ENCODE data around the gene MOK. TPM values are rescaled to one million over a fixed set of nuclear protein-coding genes. Genes with fewer than 3 reads are reported as not detected.
A peak's percentile ranks its signal among the peaks of the same experiment; 100 is the strongest.
"Not testable (repeated sequence)": the region's sequence is repeated elsewhere in the genome, so short reads cannot be mapped to it uniquely, and the experiment has no call there.

The MOK gene, protein sequence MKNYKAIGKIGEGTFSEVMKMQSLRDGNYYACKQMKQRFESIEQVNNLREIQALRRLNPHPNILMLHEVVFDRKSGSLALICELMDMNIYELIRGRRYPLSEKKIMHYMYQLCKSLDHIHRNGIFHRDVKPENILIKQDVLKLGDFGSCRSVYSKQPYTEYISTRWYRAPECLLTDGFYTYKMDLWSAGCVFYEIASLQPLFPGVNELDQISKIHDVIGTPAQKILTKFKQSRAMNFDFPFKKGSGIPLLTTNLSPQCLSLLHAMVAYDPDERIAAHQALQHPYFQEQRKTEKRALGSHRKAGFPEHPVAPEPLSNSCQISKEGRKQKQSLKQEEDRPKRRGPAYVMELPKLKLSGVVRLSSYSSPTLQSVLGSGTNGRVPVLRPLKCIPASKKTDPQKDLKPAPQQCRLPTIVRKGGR
- total RNA-seq (2012; rRNA removed): 65.7 and 70.0 TPM in 2 replicates

DNA sequence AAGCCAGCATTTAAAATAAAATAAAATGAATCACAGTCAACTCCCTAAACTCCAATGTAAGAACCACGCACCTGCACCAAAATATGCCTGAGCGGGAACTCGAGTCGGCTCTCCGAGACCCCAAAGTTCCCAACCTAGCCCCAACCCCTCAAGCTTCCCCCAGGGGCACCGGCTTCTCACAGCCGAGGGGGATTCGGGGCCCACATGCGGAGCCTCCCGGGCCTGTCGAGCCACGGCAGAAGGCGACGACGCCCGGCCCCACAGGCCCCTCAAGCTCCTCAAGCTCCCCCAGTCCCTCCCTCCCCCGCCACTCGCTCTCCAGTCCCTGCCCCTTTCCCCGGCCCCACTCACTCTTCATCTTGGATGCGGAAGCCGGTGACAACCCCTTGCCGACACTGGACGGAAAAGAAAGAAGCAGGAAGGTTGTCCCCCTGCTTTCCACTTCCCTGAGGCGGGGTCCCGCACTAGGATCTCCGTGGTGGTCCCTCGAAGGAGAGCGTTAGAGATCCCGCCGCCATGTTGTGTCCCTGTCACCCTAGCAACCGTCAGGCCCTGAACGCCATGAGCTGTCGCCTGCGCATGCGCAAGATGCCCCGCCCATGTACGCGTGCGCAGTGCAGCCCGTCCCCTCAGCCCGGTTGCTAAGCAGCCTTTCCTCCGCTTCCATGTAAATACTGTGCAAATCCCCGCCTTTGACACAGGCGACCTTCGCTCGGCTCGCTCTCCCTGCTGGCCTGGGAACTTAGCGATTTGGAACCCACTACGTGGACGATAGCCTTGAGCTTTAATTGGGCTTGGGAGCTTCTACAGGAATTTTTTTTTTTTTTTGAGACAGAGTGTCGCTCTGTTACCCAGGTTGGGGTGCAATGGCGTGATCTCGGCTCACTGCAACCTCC is at the start of gene MOK:
Gene MOK, minus strand, starts transcription at position 554 of the 896 bp plus-strand sequence. Its CDS starts 196 bp downstream, at position 358.
- Histone ChIP-seq H3K9me3 (replicated peaks; ENCODE audit: low read length) (no peaks in the 10 kb centered on the region), H3K4me2 (ENCODE audit: low read length) (peak within 1 kb of the TSS; percentile 76), H3K4me1 (ENCODE audit: control insufficient read depth, insufficient read depth, low read length) (peaks cover 8% of the 10 kb centered on the region), H3K4me3 (ENCODE audit: low read length) (peak within 1 kb of the TSS; percentile 92), H3K9ac (ENCODE audit: low read depth, low read length) (peak within 1 kb of the TSS; percentile 95), H3K27me3 (ENCODE audit: control insufficient read depth, insufficient read depth, low read length) (no peaks in the 10 kb centered on the region), H3K36me3 (ENCODE audit: insufficient read depth, low read length) (no peaks in the 10 kb centered on the region)

DNA sequence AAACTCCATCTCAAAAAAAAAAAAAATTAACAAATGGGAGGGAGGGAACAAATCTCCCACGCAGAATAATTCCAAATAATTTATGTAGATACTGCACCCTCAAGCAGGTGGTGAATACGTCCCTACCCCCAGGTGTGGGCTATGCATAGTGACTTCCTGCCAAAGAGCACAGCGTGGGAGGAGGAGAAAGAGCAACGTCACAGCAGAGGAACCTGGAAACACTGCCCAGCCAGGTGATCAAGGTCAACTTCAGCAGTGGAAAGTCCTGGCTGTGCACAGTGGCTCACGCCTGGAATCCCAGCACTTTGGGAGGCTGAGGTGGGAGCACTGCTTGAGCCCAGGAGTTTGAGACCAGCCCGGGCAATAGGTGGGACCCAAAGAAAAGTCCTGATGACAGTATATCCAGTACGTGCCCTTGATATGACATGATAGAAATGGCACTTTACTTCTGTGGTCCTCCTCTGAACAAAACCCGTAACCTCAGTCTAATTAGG is 48.2 kb upstream of the MOK start:
- no peak overlapping the region for H3K9ac ChIP-seq (ENCODE audit: low read depth, low read length)
- H3K36me3 ChIP-seq (ENCODE audit: insufficient read depth, low read length): peaks cover 50% of the 10 kb centered on the region
- H3K4me3 ChIP-seq (ENCODE audit: low read length): no peak overlapping the region

DNA sequence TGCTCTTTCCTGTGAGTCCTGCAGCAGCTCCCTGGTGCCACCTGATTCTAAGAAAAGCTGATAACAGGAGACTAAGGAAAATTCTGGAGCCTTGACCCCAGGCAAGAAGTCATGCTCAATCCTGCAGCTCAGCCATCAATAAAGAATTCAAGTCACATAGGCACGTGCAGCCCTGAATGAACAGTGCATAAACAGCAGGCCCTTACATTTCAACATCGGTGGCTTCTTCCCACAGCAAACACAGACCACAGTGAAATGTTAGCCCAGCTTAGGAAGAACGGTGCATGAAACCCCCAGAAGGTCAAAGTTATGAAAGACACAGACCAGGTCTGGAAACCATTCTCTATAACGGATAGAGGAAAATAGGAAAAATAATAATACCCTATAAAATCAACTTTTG is 47.2 kb upstream of the MOK start:
- no peaks in the 10 kb centered on the region for H3K4me1 ChIP-seq (ENCODE audit: control insufficient read depth, insufficient read depth, low read length)
- peaks cover 48% of the 10 kb centered on the region for H3K36me3 ChIP-seq (ENCODE audit: insufficient read depth, low read length)
- H3K27me3 ChIP-seq (ENCODE audit: control insufficient read depth, insufficient read depth, low read length): no peaks in the 10 kb centered on the region
- H3K4me2 ChIP-seq (ENCODE audit: low read length): no peak overlapping the region
- H3K4me3 ChIP-seq (ENCODE audit: low read length): no peak overlapping the region
- no peak overlapping the region for H3K9ac ChIP-seq (ENCODE audit: low read depth, low read length)
- no peaks in the 10 kb centered on the region for H3K9me3 ChIP-seq (replicated peaks; ENCODE audit: low read length)

More for the DNA sequence above, 48.2 kb upstream of the MOK start:
- Histone ChIP-seq H3K9me3 (replicated peaks; ENCODE audit: low read length) (no peaks in the 10 kb centered on the region), H3K4me1 (ENCODE audit: control insufficient read depth, insufficient read depth, low read length) (no peaks in the 10 kb centered on the region), H3K27me3 (ENCODE audit: control insufficient read depth, insufficient read depth, low read length) (no peaks in the 10 kb centered on the region), H3K4me2 (ENCODE audit: low read length) (no peak overlapping the region)

DNA sequence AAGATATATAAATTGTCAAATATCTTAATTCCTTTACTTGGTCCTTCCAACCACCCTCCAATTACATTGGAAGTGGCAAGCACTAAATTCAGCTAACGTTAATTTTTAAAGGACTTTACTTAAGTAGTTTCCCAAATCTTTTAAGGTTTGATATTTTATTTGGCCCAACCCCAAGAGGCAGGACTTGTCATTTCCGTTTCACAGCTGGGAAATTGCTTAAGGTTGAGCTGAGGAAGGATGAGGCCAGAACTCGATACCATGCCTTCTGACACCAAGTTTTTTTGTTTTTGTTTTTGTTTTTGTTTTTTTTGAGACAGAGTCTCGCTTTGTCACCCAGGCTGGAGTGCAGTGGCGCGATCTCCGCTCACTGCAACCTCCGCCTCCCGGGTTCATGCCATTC is 46.6 kb upstream of the MOK start:
- not testable (repeated sequence) for H3K9me3 ChIP-seq (replicated peaks; ENCODE audit: low read length); H3K4me1 ChIP-seq (ENCODE audit: control insufficient read depth, insufficient read depth, low read length); H3K4me2 ChIP-seq (ENCODE audit: low read length); H3K9ac ChIP-seq (ENCODE audit: low read depth, low read length); H3K27me3 ChIP-seq (ENCODE audit: control insufficient read depth, insufficient read depth, low read length); H3K4me3 ChIP-seq (ENCODE audit: low read length)
- peaks cover 49% of the 10 kb centered on the region for H3K36me3 ChIP-seq (ENCODE audit: insufficient read depth, low read length)

DNA sequence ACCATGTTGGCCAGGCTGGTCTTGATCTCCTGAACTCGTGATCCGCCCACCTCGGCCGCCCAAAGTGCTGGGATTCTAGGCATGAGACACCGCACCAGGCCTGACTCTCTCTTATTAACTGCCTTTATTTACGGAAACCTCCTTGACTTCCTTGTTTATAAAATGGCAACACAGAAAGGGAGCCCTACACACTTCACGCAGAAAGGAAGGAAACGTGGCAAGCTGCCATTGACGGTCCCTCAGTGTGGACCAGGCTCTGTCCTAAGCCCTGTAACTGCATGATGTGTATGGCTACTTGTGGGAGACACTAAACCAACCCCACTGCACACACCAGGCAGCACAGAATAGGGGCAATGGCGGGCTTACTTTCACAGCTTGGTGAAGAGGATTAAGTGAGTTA is 46.1 kb upstream of the MOK start:
- H3K9ac ChIP-seq (ENCODE audit: low read depth, low read length): no peak overlapping the region
- H3K4me3 ChIP-seq (ENCODE audit: low read length): no peak overlapping the region
- no peak overlapping the region for H3K4me2 ChIP-seq (ENCODE audit: low read length)
- H3K9me3 ChIP-seq (replicated peaks; ENCODE audit: low read length): no peaks in the 10 kb centered on the region
- peaks cover 43% of the 10 kb centered on the region for H3K36me3 ChIP-seq (ENCODE audit: insufficient read depth, low read length)
- no peaks in the 10 kb centered on the region for H3K27me3 ChIP-seq (ENCODE audit: control insufficient read depth, insufficient read depth, low read length)
- H3K4me1 ChIP-seq (ENCODE audit: control insufficient read depth, insufficient read depth, low read length): no peaks in the 10 kb centered on the region

DNA sequence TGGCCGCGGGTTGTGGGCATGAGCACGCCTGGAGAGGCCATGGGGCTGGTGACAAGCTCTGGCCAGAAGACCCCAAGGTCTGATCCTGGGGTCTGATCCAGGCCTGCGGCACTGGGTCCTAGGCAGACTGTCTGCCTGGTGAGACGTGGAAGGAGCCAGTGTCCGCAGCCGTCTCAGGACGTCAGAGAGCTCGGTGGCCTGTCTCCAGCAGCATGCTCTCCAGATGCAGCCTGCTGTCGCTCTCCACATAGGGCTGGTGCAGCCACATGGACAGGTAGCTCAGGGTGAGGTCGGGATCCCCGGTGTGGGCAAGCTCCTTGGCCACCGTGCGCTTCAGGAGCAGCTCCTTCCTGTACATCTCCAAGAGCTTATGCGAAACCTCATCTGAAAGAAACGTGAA is 43.4 kb upstream of the MOK start:
- Histone ChIP-seq H3K4me2 (ENCODE audit: low read length) (no peak overlapping the region), H3K4me1 (ENCODE audit: control insufficient read depth, insufficient read depth, low read length) (no peaks in the 10 kb centered on the region), H3K9me3 (replicated peaks; ENCODE audit: low read length) (no peaks in the 10 kb centered on the region), H3K9ac (ENCODE audit: low read depth, low read length) (no peak overlapping the region), H3K27me3 (ENCODE audit: control insufficient read depth, insufficient read depth, low read length) (no peaks in the 10 kb centered on the region), H3K4me3 (ENCODE audit: low read length) (no peak overlapping the region), H3K36me3 (ENCODE audit: insufficient read depth, low read length) (peaks cover 47% of the 10 kb centered on the region)

DNA sequence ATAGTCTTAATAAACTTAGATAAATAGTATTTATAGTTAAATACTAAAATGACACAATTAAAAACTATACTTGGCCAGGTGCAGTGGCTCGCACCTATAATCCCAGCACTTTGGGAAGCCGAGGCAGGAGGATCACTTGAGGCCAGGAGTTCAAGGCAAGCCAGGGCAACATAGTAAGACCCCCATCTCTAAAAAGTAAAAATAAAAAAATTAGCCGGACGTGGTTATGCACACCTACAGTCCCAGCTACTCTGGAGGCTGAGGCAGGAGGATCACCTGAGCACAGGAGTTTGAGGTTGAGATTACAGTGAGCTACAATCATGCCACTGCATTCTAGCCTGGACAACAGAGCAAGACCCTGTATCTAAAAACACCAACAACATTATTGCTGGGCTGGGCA is 41.7 kb upstream of the MOK start:
- no peak overlapping the region for H3K9ac ChIP-seq (ENCODE audit: low read depth, low read length)
- H3K4me1 ChIP-seq (ENCODE audit: control insufficient read depth, insufficient read depth, low read length): no peaks in the 10 kb centered on the region
- no peak overlapping the region for H3K4me2 ChIP-seq (ENCODE audit: low read length)
- H3K4me3 ChIP-seq (ENCODE audit: low read length): no peak overlapping the region
- H3K9me3 ChIP-seq (replicated peaks; ENCODE audit: low read length): no peaks in the 10 kb centered on the region
- H3K36me3 ChIP-seq (ENCODE audit: insufficient read depth, low read length): peaks cover 50% of the 10 kb centered on the region
- no peaks in the 10 kb centered on the region for H3K27me3 ChIP-seq (ENCODE audit: control insufficient read depth, insufficient read depth, low read length)

DNA sequence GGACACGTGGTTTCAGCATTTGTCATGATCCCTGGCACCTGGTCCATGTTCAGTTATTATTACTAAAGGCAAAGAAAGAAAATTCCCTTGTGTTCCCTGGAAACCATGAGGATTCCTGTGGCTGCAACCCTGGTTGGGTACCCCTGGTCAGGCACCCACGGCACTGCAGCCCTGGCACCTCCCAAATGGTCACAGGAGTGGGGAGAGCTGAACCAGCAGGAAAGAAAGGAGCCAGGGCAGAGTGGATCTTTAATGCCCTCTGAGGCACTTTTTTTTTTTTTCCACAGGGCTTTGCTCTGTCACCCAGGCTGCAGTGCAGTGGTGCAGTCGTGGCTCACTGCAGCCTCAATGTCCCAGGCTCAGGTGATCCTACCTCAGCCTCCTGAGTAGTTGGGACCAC is 40.3 kb upstream of the MOK start:
- H3K9me3 ChIP-seq (replicated peaks; ENCODE audit: low read length): no peaks in the 10 kb centered on the region
- H3K9ac ChIP-seq (ENCODE audit: low read depth, low read length): no peak overlapping the region
- H3K4me3 ChIP-seq (ENCODE audit: low read length): no peak overlapping the region
- peaks cover 56% of the 10 kb centered on the region for H3K36me3 ChIP-seq (ENCODE audit: insufficient read depth, low read length)
- H3K4me1 ChIP-seq (ENCODE audit: control insufficient read depth, insufficient read depth, low read length): no peaks in the 10 kb centered on the region
- no peak overlapping the region for H3K4me2 ChIP-seq (ENCODE audit: low read length)
- H3K27me3 ChIP-seq (ENCODE audit: control insufficient read depth, insufficient read depth, low read length): no peaks in the 10 kb centered on the region

DNA sequence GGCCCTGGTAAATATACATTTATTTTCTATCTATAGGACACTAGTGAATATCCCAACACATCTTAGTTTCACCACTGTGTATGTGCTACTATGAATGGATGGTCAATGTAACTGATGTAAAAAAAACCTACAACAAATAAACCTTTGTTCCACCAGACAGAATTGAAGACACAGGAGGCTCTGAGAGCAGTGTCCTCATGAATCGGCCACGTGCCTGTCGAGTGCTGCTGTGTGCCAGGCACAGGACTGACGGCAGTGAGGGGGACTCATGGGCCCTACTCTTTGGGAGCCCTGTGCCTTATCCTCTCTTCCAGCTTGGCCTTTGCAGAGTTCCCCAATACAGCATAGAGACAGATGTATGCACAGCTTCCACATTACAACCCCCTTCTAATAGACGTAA is 39.5 kb upstream of the MOK start:
- Histone ChIP-seq H3K4me3 (ENCODE audit: low read length) (no peak overlapping the region), H3K27me3 (ENCODE audit: control insufficient read depth, insufficient read depth, low read length) (no peaks in the 10 kb centered on the region), H3K4me2 (ENCODE audit: low read length) (no peak overlapping the region), H3K9me3 (replicated peaks; ENCODE audit: low read length) (no peaks in the 10 kb centered on the region), H3K4me1 (ENCODE audit: control insufficient read depth, insufficient read depth, low read length) (no peaks in the 10 kb centered on the region), H3K9ac (ENCODE audit: low read depth, low read length) (no peak overlapping the region), H3K36me3 (ENCODE audit: insufficient read depth, low read length) (peaks cover 56% of the 10 kb centered on the region)

DNA sequence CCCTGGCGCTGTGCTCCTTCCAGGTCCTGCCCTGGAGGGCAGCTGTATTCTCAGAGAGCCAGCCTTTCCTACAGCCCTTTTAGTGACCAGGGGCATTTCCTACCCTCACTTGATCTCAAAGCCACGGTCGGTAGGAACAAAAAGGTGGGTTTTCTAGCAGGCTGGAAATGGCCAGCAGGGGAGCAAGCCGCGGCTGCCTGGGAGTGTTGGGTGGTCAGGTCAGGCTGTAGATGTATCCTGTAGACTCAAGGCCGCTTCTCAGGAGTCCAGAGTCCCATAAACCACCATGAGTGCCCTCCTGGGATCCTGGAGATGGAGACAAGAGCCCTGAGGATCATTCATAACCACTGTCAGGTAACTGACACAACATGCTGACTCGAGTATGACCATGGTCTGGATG is 39.1 kb upstream of the MOK start:
- no peak overlapping the region for H3K4me2 ChIP-seq (ENCODE audit: low read length)
- H3K4me1 ChIP-seq (ENCODE audit: control insufficient read depth, insufficient read depth, low read length): no peaks in the 10 kb centered on the region
- H3K9ac ChIP-seq (ENCODE audit: low read depth, low read length): no peak overlapping the region
- no peak overlapping the region for H3K4me3 ChIP-seq (ENCODE audit: low read length)
- no peaks in the 10 kb centered on the region for H3K27me3 ChIP-seq (ENCODE audit: control insufficient read depth, insufficient read depth, low read length)
- peaks cover 56% of the 10 kb centered on the region for H3K36me3 ChIP-seq (ENCODE audit: insufficient read depth, low read length)
- no peaks in the 10 kb centered on the region for H3K9me3 ChIP-seq (replicated peaks; ENCODE audit: low read length)

DNA sequence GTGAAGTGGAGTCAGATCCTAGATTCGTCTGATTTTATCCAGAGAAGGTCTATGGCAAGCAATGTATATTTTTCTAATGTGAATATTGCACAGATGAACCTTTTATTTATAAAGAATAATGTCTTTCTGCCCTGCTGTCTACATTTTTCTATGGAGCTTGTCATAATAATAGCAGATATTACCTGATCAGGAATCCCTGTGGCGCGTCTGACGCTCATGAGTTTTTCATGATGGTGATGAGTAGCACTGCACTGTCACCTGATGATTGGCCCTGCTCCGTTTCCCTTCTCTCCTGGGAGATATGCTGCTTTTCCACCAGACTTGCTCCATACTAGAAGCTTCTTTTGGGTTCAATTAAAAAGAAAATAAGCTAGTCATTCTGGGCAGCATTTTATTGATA is 37.3 kb upstream of the MOK start:
- no peak overlapping the region for H3K4me2 ChIP-seq (ENCODE audit: low read length)
- H3K9ac ChIP-seq (ENCODE audit: low read depth, low read length): no peak overlapping the region
- no peaks in the 10 kb centered on the region for H3K9me3 ChIP-seq (replicated peaks; ENCODE audit: low read length)
- peaks cover 53% of the 10 kb centered on the region for H3K36me3 ChIP-seq (ENCODE audit: insufficient read depth, low read length)
- no peaks in the 10 kb centered on the region for H3K4me1 ChIP-seq (ENCODE audit: control insufficient read depth, insufficient read depth, low read length)
- no peaks in the 10 kb centered on the region for H3K27me3 ChIP-seq (ENCODE audit: control insufficient read depth, insufficient read depth, low read length)
- H3K4me3 ChIP-seq (ENCODE audit: low read length): no peak overlapping the region

Data from skeletal muscle satellite cell (primary cell).